Mucosa of rectum (tissue), 2 donors: ENCODE results near the gene CCDC34.

Source experiments
- H3K27ac ChIP-seq, 2 donors: one replicate each; pipeline ENCODE4 v1.7.0; 2013; ENCODE audit warnings: inconsistent platforms in 2 of 2, low read depth in 2 of 2, low read length in 2 of 2
- H3K27me3 ChIP-seq, 2 donors: one replicate each; pipeline ENCODE4 v1.7.0; 2013; ENCODE audit warnings: low read length in 2 of 2; ENCODE audit not compliant: control insufficient read depth in 2 of 2, insufficient read depth in 2 of 2
- H3K36me3 ChIP-seq, 2 donors: one replicate each; pipeline ENCODE4 v1.7.0; 2013; ENCODE audit warnings: low read length in 2 of 2; ENCODE audit not compliant: control insufficient read depth in 2 of 2, insufficient read depth in 2 of 2
- H3K4me1 ChIP-seq, 2 donors: one replicate each; pipeline ENCODE4 v1.7.0; 2013; ENCODE audit warnings: low read length in 2 of 2, mild to moderate bottlenecking in 1 of 2; ENCODE audit not compliant: control insufficient read depth in 2 of 2, insufficient read depth in 2 of 2
- H3K4me3 ChIP-seq, 2 donors: one replicate each; pipeline ENCODE4 v1.7.0; 2013; ENCODE audit warnings: low read length in 2 of 2
- H3K9ac ChIP-seq, 2 donors: one replicate each; pipeline ENCODE4 v1.7.0; 2013; ENCODE audit warnings: low read length in 2 of 2, low read depth in 1 of 2, mild to moderate bottlenecking in 1 of 2
- H3K9me3 ChIP-seq, 2 donors: one replicate each; pipeline ENCODE4 v1.7.0; 2013; ENCODE audit warnings: low read length in 2 of 2; ENCODE audit not compliant: control insufficient read depth in 2 of 2
- donor health status: healthy.
- donor health status: Normal muscosa, but diverticular disease.

The CCDC34 gene

GRCh38 chr11:27384227-27384626 is 21.2 kb upstream of the CCDC34 start:
- no peak overlapping the region for H3K27ac ChIP-seq

DNA sequence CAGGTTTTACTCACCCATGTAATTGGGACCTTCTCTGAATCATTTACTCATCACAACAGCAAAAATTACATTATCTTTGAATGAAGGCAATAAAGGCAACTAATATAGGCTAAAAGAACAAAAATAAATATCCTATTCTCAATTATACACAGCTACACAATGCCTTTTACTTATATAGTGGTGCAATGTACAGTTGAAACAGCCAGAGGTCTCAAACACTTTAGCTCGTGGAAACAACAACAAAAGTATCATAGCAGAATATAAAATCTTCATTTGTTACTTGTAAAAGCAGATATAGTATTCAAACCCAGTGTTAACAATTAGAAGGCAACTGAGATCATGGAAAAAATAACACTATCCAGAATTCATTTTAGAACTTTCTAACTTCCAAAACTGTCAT is 20.6 kb upstream of the CCDC34 start:
- H3K4me3 ChIP-seq = no peak overlapping the region
- H3K9ac ChIP-seq = no peak overlapping the region
- no peaks in the 10 kb centered on the region for H3K4me1 ChIP-seq
- no peaks in the 10 kb centered on the region for H3K27me3 ChIP-seq
- H3K9me3 ChIP-seq = no peaks in the 10 kb centered on the region
- no peak overlapping the region for H3K27ac ChIP-seq
- H3K36me3 ChIP-seq = peaks cover 14 to 35% of the 10 kb centered on the region in 2 donors

More at GRCh38 chr11:27384227-27384626, 21.2 kb upstream of the CCDC34 start:
- Histone ChIP-seq H3K36me3 (peaks cover 14 to 30% of the 10 kb centered on the region in 2 donors), H3K9me3 (no peaks in the 10 kb centered on the region), H3K4me1 (no peaks in the 10 kb centered on the region), H3K9ac (no peak overlapping the region), H3K27me3 (no peaks in the 10 kb centered on the region), H3K4me3 (no peak overlapping the region)

DNA sequence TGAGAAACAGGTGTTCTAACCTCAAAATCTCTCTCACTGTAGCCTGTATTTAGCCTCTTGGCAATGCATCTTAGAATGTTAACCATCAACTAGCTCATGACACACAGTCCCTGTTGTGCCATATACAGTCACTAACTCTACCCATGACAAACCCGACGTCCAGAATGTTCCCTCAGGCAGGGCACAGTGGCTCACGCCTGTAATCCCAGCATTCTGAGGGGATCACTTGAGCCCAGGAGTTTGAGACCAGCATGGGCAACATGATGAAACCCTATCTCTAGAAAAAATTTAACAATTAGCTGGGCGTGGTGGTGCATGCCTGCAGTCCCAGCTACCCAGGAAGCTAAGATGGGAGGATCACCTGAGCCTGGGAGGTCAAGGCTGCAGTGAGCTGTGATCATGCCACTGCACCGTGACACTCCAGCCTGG is 18.2 kb upstream of the CCDC34 start:
- H3K36me3 ChIP-seq = peaks cover 14 to 47% of the 10 kb centered on the region in 2 donors
- H3K9ac ChIP-seq = no peak overlapping the region
- H3K4me3 ChIP-seq = no peak overlapping the region
- H3K4me1 ChIP-seq = no peaks in the 10 kb centered on the region
- H3K27me3 ChIP-seq = no peaks in the 10 kb centered on the region
- no peak overlapping the region for H3K27ac ChIP-seq
- H3K9me3 ChIP-seq = no peaks in the 10 kb centered on the region

DNA sequence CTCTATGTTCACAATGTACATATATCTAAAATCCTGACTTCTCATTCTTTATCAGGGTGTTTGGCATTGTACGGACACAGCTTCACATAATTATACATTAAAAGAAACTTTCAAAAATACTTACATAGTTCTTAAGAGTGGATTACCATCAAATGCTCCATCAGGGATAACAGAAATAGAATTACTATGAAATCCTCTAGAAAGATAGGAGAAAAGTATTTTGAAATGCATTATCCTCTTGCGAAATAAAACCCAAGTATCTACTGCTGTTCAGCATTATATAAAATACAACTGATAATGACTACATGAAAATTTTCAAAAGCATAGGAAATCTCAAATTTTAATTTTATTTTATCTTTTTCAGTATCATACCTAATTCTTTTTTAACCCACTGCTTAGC is 17.8 kb upstream of the CCDC34 start:
- Histone ChIP-seq H3K27ac (no peak overlapping the region), H3K36me3 (peaks cover 14 to 47% of the 10 kb centered on the region in 2 donors)

GRCh38 chr11:27379449-27379848 is 16.4 kb upstream of the CCDC34 start:
- Histone ChIP-seq H3K36me3 (peaks cover 10 to 51% of the 10 kb centered on the region in 2 donors), H3K9ac (no peak overlapping the region), H3K9me3 (no peaks in the 10 kb centered on the region), H3K27me3 (no peaks in the 10 kb centered on the region), H3K4me3 (no peak overlapping the region), H3K27ac (no peak overlapping the region), H3K4me1 (no peaks in the 10 kb centered on the region)

More for the DNA sequence above, 17.8 kb upstream of the CCDC34 start:
- Histone ChIP-seq H3K4me3 (no peak overlapping the region), H3K9ac (no peak overlapping the region), H3K4me1 (no peaks in the 10 kb centered on the region), H3K27me3 (no peaks in the 10 kb centered on the region), H3K9me3 (no peaks in the 10 kb centered on the region)

DNA sequence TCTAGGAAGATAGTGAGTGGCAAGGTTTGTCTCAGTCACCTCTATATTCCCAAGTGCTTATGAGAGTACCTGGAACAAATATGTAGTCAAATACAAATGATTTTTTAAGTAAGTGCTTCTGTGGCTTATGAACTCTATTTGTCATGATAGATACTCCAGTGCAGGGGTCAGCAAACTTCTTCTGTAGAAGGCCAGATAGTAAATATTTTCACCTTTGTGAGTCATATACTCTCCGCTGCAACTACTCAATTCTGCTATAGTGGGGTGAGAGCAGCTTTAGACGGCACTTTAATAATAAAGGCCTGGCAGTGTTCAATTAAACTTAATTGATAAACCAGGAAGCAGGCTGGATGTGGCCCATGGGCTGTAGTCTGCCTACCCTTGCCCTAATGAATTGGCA is 12.4 kb upstream of the CCDC34 start:
- Histone ChIP-seq H3K4me3 (no peak overlapping the region), H3K9ac (no peak overlapping the region), H3K4me1 (peaks cover 0 to 3% of the 10 kb centered on the region in 2 donors), H3K27ac (no peak overlapping the region), H3K27me3 (no peaks in the 10 kb centered on the region), H3K9me3 (no peaks in the 10 kb centered on the region), H3K36me3 (peaks cover 16 to 41% of the 10 kb centered on the region in 2 donors)

GRCh38 chr11:27373856-27374602 is 11.0 kb upstream of the CCDC34 start:
- H3K27ac ChIP-seq = no peak overlapping the region

GRCh38 chr11:27373392-27373791 is 10.4 kb upstream of the CCDC34 start:
- no peaks in the 10 kb centered on the region for H3K27me3 ChIP-seq
- H3K4me1 ChIP-seq = peaks cover 0 to 3% of the 10 kb centered on the region in 2 donors
- no peak overlapping the region for H3K4me3 ChIP-seq
- H3K36me3 ChIP-seq = peaks cover 18 to 36% of the 10 kb centered on the region in 2 donors
- H3K9ac ChIP-seq = no peak overlapping the region
- H3K9me3 ChIP-seq = no peaks in the 10 kb centered on the region
- H3K27ac ChIP-seq = no peak overlapping the region

More at GRCh38 chr11:27373856-27374602, 11.0 kb upstream of the CCDC34 start:
- H3K36me3 ChIP-seq = peaks cover 13 to 38% of the 10 kb centered on the region in 2 donors
- H3K4me1 ChIP-seq = peaks cover 0 to 3% of the 10 kb centered on the region in 2 donors
- H3K9ac ChIP-seq = no peak overlapping the region
- H3K4me3 ChIP-seq = no peak overlapping the region
- H3K9me3 ChIP-seq = no peaks in the 10 kb centered on the region
- no peaks in the 10 kb centered on the region for H3K27me3 ChIP-seq

GRCh38 chr11:27372164-27372563 is 9.1 kb upstream of the CCDC34 start:
- H3K36me3 ChIP-seq = peaks cover 27 to 34% of the 10 kb centered on the region in 2 donors
- no peak overlapping the region for H3K27ac ChIP-seq
- H3K27me3 ChIP-seq = no peaks in the 10 kb centered on the region
- H3K9ac ChIP-seq = no peak overlapping the region
- H3K4me3 ChIP-seq = no peak overlapping the region
- H3K4me1 ChIP-seq = peaks cover 0 to 3% of the 10 kb centered on the region in 2 donors
- no peaks in the 10 kb centered on the region for H3K9me3 ChIP-seq

- no peak overlapping the region for H3K27ac ChIP-seq
- H3K9ac ChIP-seq = no peak overlapping the region
- H3K4me1 ChIP-seq = peaks cover 0 to 3% of the 10 kb centered on the region in 2 donors
- H3K9me3 ChIP-seq = no peaks in the 10 kb centered on the region
- H3K27me3 ChIP-seq = no peaks in the 10 kb centered on the region
- no peak overlapping the region for H3K4me3 ChIP-seq
- peaks cover 27 to 37% of the 10 kb centered on the region in 2 donors for H3K36me3 ChIP-seq
Measured at GRCh38 chr11:27371489-27371888, 8.5 kb upstream of the CCDC34 start.
